BJ (cell line): ENCODE data around the gene ACCS. TPM values are rescaled to one million over a fixed set of nuclear protein-coding genes. Genes with fewer than 3 reads are reported as not detected.

Experiments used
- CTCF ChIA-PET: fragments of 350-600 bp; formaldehyde crosslinking; extraction: SDS; loops from one replicate; lab custom pipeline; 2021; ENCODE audit warnings: antibody characterized with exemption, inconsistent platforms; lab: Yijun Ruan, JAX
- POLR2A ChIA-PET: fragments of 300-600 bp; sonication (Branson Sonifier 250); formaldehyde crosslinking; extraction: SDS; loops from one replicate; lab custom pipeline; 2021; ENCODE audit warnings: antibody characterized with exemption; lab: Charles Lee
- DNase-seq: peaks from one replicate; pipeline ENCODE4 v3.0.0-alpha.2; 2011; ENCODE audit warnings: low read depth
- H3K27me3 ChIP-seq: 2 replicates; pipeline ENCODE4 v1.6.0; 2011; ENCODE audit warnings: low read length; ENCODE audit not compliant: control insufficient read depth, insufficient read depth
- H3K36me3 ChIP-seq: 2 replicates; pipeline ENCODE4 v1.5.1; 2011; ENCODE audit warnings: low read length; ENCODE audit not compliant: control insufficient read depth, insufficient read depth
- H3K4me3 ChIP-seq: 2 replicates; pipeline ENCODE4 v1.5.1; 2011; ENCODE audit warnings: low read depth, mild to moderate bottlenecking, control low read depth, low read length
- CTCF ChIP-seq: IDR thresholded peaks from 2 replicates; pipeline ENCODE4 v1.5.1; 2011; ENCODE audit warnings: low read depth, mild to moderate bottlenecking, control low read depth, inconsistent platforms, low read length, moderate library complexity; ENCODE audit not compliant: insufficient read depth
- polyA plus RNA-seq: library from polyadenylated mRNA; depleted of rRNA; stranded (reverse); fragments of >200 nt; gene quantifications from 2 replicates; pipeline ENCODE4 v1.2.3, GENCODE V29; 2011

ACCS gene
- polyA plus RNA-seq, 1 experiment = 13.7 TPM

- CTCF ChIA-PET = interaction anchor here (1.0 to 13.8 kb wide), 4 partner anchors 11 to 143 kb away, joined by 4 to 162 read pairs (median 4); no protein-coding TSS in a partner anchor
- POLR2A ChIA-PET = interaction anchor here (0.6 kb wide), 1 partner anchor 8 kb away, joined by 11 read pairs; no protein-coding TSS in a partner anchor
- no peaks in the 10 kb centered on the region for H3K36me3 ChIP-seq
- peaks cover 8% of the 10 kb centered on the region for H3K27me3 ChIP-seq
- TF ChIP-seq CTCF = no peak
- DNase-seq = no peak
- H3K4me3 ChIP-seq = no peak overlapping the region
These were observed 32.6 kb upstream of the ACCS start for GRCh38 chr11:44033411-44033850.

DNA sequence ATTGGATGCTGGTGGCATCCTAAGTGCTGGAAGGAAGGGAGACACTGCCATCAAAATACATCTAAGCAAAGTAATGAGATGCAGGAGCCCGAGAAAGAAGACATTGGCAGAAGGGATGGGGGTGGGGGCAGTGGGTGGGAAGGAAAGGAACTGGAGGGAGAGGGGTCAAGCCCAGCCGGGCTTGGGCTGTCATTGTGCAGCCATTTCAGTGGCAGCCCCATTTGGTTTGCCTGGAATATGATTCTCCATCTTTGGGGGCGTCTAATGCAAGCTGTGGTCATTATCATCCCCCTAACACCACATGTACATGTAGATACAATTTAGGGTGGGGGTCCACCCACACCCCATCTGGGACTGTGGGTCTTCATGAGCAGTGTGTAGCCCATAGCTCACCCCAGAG lies 32.2 kb upstream of the ACCS start:
- no peak for DNase-seq
- TF ChIP-seq CTCF = no peak
- POLR2A ChIA-PET = interaction anchor here (0.6 kb wide), 1 partner anchor 8 kb away, joined by 11 read pairs; no protein-coding TSS in a partner anchor
- Histone ChIP-seq H3K4me3 (no peak overlapping the region), H3K27me3 (peaks cover 8% of the 10 kb centered on the region), H3K36me3 (no peaks in the 10 kb centered on the region)
- CTCF ChIA-PET = interaction anchor here (1.0 to 13.8 kb wide), 4 partner anchors 12 to 144 kb away, joined by 4 to 162 read pairs (median 4); no protein-coding TSS in a partner anchor

- CTCF ChIA-PET = interaction anchor here (0.6 to 13.8 kb wide), 5 partner anchors 13 to 571 kb away, joined by 3 to 162 read pairs (median 4); no protein-coding TSS in a partner anchor
- peaks cover 7% of the 10 kb centered on the region for H3K27me3 ChIP-seq
- POLR2A ChIA-PET = no interaction called here
- no peak for DNase-seq
- no peaks in the 10 kb centered on the region for H3K36me3 ChIP-seq
- no peak for TF ChIP-seq CTCF
- H3K4me3 ChIP-seq = no peak overlapping the region
These were observed 31.4 kb upstream of the ACCS start for GRCh38 chr11:44034639-44035038.

DNA sequence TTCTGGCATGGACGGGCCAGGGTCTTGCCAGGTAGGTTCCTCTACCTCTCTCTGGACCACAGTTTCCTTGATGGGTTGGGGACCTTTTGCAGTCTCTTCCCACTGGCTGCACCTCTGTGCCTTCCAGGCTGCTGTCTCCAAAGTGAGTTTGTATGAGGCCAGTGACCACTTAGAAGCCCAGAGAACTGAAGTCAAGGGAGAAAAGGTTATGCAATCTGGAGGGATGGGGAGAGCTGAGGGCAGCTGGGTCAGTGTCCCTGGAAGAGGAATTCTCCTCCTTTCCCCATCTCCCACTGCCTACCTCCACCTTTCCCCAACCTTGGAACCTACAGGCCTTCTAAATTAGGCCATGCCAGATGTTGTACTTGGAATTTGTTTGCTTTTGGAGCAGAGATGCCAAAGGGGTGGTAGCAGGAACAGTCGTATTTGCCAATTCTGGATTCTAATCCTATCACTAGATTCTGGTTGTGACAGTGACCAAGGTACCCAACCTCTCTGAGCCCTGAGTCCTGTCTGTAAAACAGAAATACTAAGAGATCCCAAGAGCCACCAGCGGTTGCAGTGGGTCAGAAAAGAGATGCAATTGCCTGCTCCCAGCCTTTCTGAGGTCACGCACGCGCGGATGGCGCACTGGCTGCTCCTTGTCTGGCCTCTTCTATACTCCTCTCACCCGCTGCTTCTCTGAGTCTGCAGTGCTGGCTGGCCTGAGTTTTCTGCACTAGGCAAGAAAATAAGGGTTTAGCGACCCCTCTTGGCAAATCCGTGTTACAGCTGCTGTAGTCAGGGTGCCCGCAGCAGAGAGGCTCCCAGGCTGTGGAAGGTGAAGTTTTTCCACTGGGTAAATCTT lies 29.0 kb upstream of the ACCS start:
- H3K36me3 ChIP-seq = no peaks in the 10 kb centered on the region
- ChIA-PET POLR2A (interaction anchor here (0.6 kb wide), 1 partner anchor 204 kb away, joined by 7 read pairs; no protein-coding TSS in a partner anchor), CTCF (interaction anchor here (0.6 to 13.8 kb wide), 20 partner anchors 9 to 213 kb away, joined by 3 to 162 read pairs (median 4); no protein-coding TSS in a partner anchor)
- peak; percentile 89 for TF ChIP-seq CTCF
- no peak overlapping the region for H3K4me3 ChIP-seq
- DNase-seq = no peak
- peaks cover 1% of the 10 kb centered on the region for H3K27me3 ChIP-seq

GRCh38 chr11:44037658-44037998 lies 28.4 kb upstream of the ACCS start:
- CTCF ChIA-PET = interaction anchor here (0.6 to 13.8 kb wide), 21 partner anchors 9 to 213 kb away, joined by 3 to 162 read pairs (median 4); no protein-coding TSS in a partner anchor
- TF ChIP-seq CTCF = no peak
- POLR2A ChIA-PET = no interaction called here
- DNase-seq = no peak
- peaks cover 1% of the 10 kb centered on the region for H3K27me3 ChIP-seq
- no peak overlapping the region for H3K4me3 ChIP-seq
- no peaks in the 10 kb centered on the region for H3K36me3 ChIP-seq
